GM21717 (cell line): ENCODE measurements around the gene TTLL1.
"Not testable (repeated sequence)": the region's sequence is repeated elsewhere in the genome, so short reads cannot be mapped to it uniquely, and the experiment has no call there.

Source experiments
- ATAC-seq: cut with Tn5 transposase; IDR thresholded peaks from one replicate; pipeline ENCODE4 v1.9.1; 2021; ENCODE audit warnings: mild to moderate bottlenecking, moderate library complexity; ENCODE audit not compliant: unreplicated experiment

TTLL1 gene

GRCh38 chr22:42995654-42996053 is 93.5 kb downstream of the TTLL1 start:
- ATAC-seq, result not testable (repeated sequence)

GRCh38 chr22:42994917-42995562 is 94.2 kb downstream of the TTLL1 start:
- no peak for ATAC-seq

- no peak for ATAC-seq
Measured at GRCh38 chr22:42994276-42994916, 94.8 kb downstream of the TTLL1 start.

- no peak for ATAC-seq
Measured at GRCh38 chr22:42993651-42994275, 95.4 kb downstream of the TTLL1 start.

- ATAC-seq, result no peak
Measured at GRCh38 chr22:42992886-42993479, 96.2 kb downstream of the TTLL1 start.

GRCh38 chr22:42992092-42992491 is 97.1 kb downstream of the TTLL1 start:
- no peak for ATAC-seq

- ATAC-seq, result no peak
Measured at GRCh38 chr22:42991010-42991651, 98.1 kb downstream of the TTLL1 start.

GRCh38 chr22:42990131-42990838 is 98.9 kb downstream of the TTLL1 start:
- no peak for ATAC-seq
